HCT116 (cell line): ENCODE results near the gene CLSTN1. TPM values are rescaled to one million over a fixed set of nuclear protein-coding genes. Genes with fewer than 3 reads are reported as not detected.

Experiments
- ATAC-seq: fragments of 200-7000 bp; cut with Tn5 transposase; 2 replicates; pipeline ENCODE4 v1.9.1; 2020; ENCODE audit warnings: mild to moderate bottlenecking, moderate library complexity
- BruUV-seq: library from RNA; stranded (reverse); fragments of 400-500 nt; replicated peaks from 2 replicates; lab custom pipeline; 2021; lab: Mats Ljungman, UMichigan
- CTCF ChIA-PET: fragments of 300-600 bp; sonication (Branson Sonifier 250); formaldehyde crosslinking; loops from one replicate; lab custom pipeline; 2021; ENCODE audit warnings: antibody characterized with exemption; lab: Charles Lee
- POLR2A ChIA-PET: fragments of 300-600, 350-600 bp; sonication (Branson Sonifier 250); formaldehyde crosslinking; loops from one replicate; lab custom pipeline; 2021; ENCODE audit warnings: antibody characterized with exemption; lab: Charles Lee
- RAD21 ChIA-PET, 2 experiments: fragments of 300-600 bp; sonication (Branson Sonifier 250); formaldehyde crosslinking; loops; one replicate each; lab custom pipeline; 2023; ENCODE audit warnings: low total read pairs in 2 of 2; ENCODE audit not compliant: uncharacterized antibody in 2 of 2, unreplicated experiment in 2 of 2, low non-redundant PET in 1 of 2; lab: Charles Lee
- DNase-seq: peaks from one replicate; pipeline ENCODE4 v3.0.0-alpha.2; 2010; ENCODE audit warnings: low read depth, low spot score
- H2AFZ ChIP-seq: fragments of 200-600 bp; shearing (Covaris generic), sonication (generic); 2 replicates; pipeline ENCODE4 v1.6.1; 2017; ENCODE audit warnings: low read depth, mixed run types, mixed read lengths, antibody characterized with exemption, low read length; ENCODE audit not compliant: poor library complexity, severe bottlenecking
- H3K27ac ChIP-seq: 2 replicates; pipeline ENCODE4 v1.5.1; 2012; ENCODE audit warnings: low read depth, low read length
- H3K27me3 ChIP-seq: fragments of 200-600 bp; sonication (generic); 2 replicates; pipeline ENCODE4 v1.6.1; 2016; ENCODE audit warnings: mixed run types, low read length, mixed read lengths; ENCODE audit not compliant: insufficient read depth
- H3K36me3 ChIP-seq, 2 experiments: fragments of 200-500 bp in 1 of 2; fragments of 200-600 bp in 1 of 2; sonication (Bioruptor generic) in 1 of 2; sonication (generic) in 1 of 2; 2 replicates each; pipeline versions ENCODE4 v1.5.1 to v1.6.1; 2014 to 2016; ENCODE audit warnings: low read length in 2 of 2, inconsistent platforms in 1 of 2, mixed read lengths in 1 of 2, mixed run types in 1 of 2; ENCODE audit not compliant: insufficient read depth in 2 of 2, control insufficient read depth in 1 of 2
- H3K4me1 ChIP-seq, 2 experiments: fragments of 200-600 bp in 1 of 2; sonication (generic) in 1 of 2; 2 replicates each; pipeline versions ENCODE4 v1.5.1 to v1.6.1; 2012 to 2017; ENCODE audit warnings: low read length in 2 of 2, inconsistent platforms in 1 of 2, mild to moderate bottlenecking in 1 of 2, mixed read lengths in 1 of 2, mixed run types in 1 of 2, moderate library complexity in 1 of 2; ENCODE audit not compliant: insufficient read depth in 2 of 2, control insufficient read depth in 1 of 2
- H3K4me2 ChIP-seq: fragments of 200-600 bp; sonication (generic); 2 replicates; pipeline ENCODE4 v1.6.1; 2017; ENCODE audit warnings: mixed run types, low read length, mixed read lengths
- H3K4me3 ChIP-seq, 2 experiments: fragments of 200-600 bp in 1 of 2; sonication (generic) in 1 of 2; replicated peaks in 1 of 2; 2 replicates each; pipeline ENCODE4 v1.5.1; 2011 to 2016; ENCODE audit warnings: low read length in 2 of 2, control low read depth in 1 of 2, low read depth in 1 of 2, mild to moderate bottlenecking in 1 of 2, mixed read lengths in 1 of 2, mixed run types in 1 of 2
- H3K79me2 ChIP-seq: fragments of 200-600 bp; sonication (generic); 2 replicates; pipeline ENCODE4 v1.6.1; 2017; ENCODE audit warnings: mild to moderate bottlenecking, mixed run types, low read length, moderate library complexity, mixed read lengths; ENCODE audit not compliant: insufficient read depth
- H3K9ac ChIP-seq: fragments of 200-600 bp; sonication (generic); 2 replicates; pipeline ENCODE4 v1.6.1; 2016; ENCODE audit warnings: low read length, mixed read lengths
- H3K9me2 ChIP-seq: fragments of 200-600 bp; sonication (generic), shearing (Covaris generic); 2 replicates; pipeline ENCODE4 v1.6.1; 2017; ENCODE audit warnings: mixed run types, mild to moderate bottlenecking, moderate library complexity; ENCODE audit not compliant: insufficient read depth
- H3K9me3 ChIP-seq, 2 experiments: fragments of 200-500 bp in 1 of 2; fragments of 200-600 bp in 1 of 2; sonication (Bioruptor generic) in 1 of 2; sonication (generic) in 1 of 2; 2 replicates each; pipeline ENCODE4 v1.6.1; 2014 to 2017; ENCODE audit warnings: low read length in 2 of 2, mixed read lengths in 2 of 2, inconsistent platforms in 1 of 2, low read depth in 1 of 2, mild to moderate bottlenecking in 1 of 2, mixed run types in 1 of 2, moderate library complexity in 1 of 2; ENCODE audit not compliant: control insufficient read depth in 1 of 2, insufficient read depth in 1 of 2
- H4K20me1 ChIP-seq: fragments of 200-600 bp; sonication (generic), shearing (Covaris generic); 2 replicates; pipeline ENCODE4 v1.6.1; 2017; ENCODE audit warnings: mixed run types, mild to moderate bottlenecking, moderate library complexity; ENCODE audit not compliant: insufficient read depth
- CTCF ChIP-seq, 3 experiments: fragments of 200-600 bp in 1 of 3; sonication (generic) in 1 of 3; IDR thresholded peaks in 2 of 3; conservative IDR thresholded peaks in 1 of 3; 2 replicates each; pipeline ENCODE4 v1.5.1; 2012 to 2017; ENCODE audit warnings: low read depth in 2 of 3, low read length in 2 of 3, antibody characterized with exemption in 1 of 3, borderline replicate concordance in 1 of 3, control low read depth in 1 of 3, mild to moderate bottlenecking in 1 of 3, mixed read lengths in 1 of 3, mixed run types in 1 of 3, moderate library complexity in 1 of 3; ENCODE audit not compliant: insufficient read depth in 1 of 3
- EGR1 ChIP-seq: IDR thresholded peaks from 2 replicates; pipeline ENCODE4 v1.6.1; 2012; ENCODE audit warnings: low read depth
- SIN3A ChIP-seq: IDR thresholded peaks from 2 replicates; pipeline ENCODE4 v1.6.1; 2012; ENCODE audit warnings: low read depth
- SRF ChIP-seq: IDR thresholded peaks from 2 replicates; pipeline ENCODE4 v1.6.1; 2012; ENCODE audit warnings: low read depth
- ZBTB33 ChIP-seq: IDR thresholded peaks from 2 replicates; pipeline ENCODE4 v1.6.1; 2011; ENCODE audit warnings: mild to moderate bottlenecking, low read length, moderate library complexity; ENCODE audit not compliant: insufficient replicate concordance; ENCODE audit errors: extremely low read depth
- intact Hi-C: fragments of 100-400 bp; cut with micrococcal nuclease; formaldehyde crosslinking; loops from 2 replicates; pipeline ENCODE4 v1.10.0; 2022
- total RNA-seq: library from RNA; stranded (reverse); gene quantifications from one replicate; pipeline ENCODE4 v1.2.1, GENCODE V29; 2021; ENCODE audit not compliant: unreplicated experiment
- TF ChIP-seq, protein P1 (sequence below): IDR thresholded peaks from 2 replicates; pipeline ENCODE4 v1.6.1; 2012

CLSTN1 gene
- total RNA-seq, 1 experiment from 2014 or later = 113 TPM

- no peak overlapping the region for H2AFZ ChIP-seq
- no peak for ATAC-seq
- no peak overlapping the region for H3K27ac ChIP-seq
- H3K4me2 ChIP-seq = no peak overlapping the region
- H4K20me1 ChIP-seq = no peaks in the 10 kb centered on the region
- DNase-seq = no peak
- TF ChIP-seq CTCF (IDR thresholded peaks at IDR 0.05 in 2 of 3, conservative IDR thresholded peaks at IDR 0.05 in 1 of 3; ENCODE audit: borderline replicate concordance in 1 of 3, insufficient read depth in 1 of 3, low read depth in 2 of 3, low read length in 2 of 3) = no peak
- TF ChIP-seq SIN3A = no peak
- no peak for TF ChIP-seq ZBTB33
- TF ChIP-seq, protein P1, sequence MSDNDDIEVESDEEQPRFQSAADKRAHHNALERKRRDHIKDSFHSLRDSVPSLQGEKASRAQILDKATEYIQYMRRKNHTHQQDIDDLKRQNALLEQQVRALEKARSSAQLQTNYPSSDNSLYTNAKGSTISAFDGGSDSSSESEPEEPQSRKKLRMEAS = no peak
- TF ChIP-seq EGR1 = no peak
- TF ChIP-seq SRF = no peak
- peaks cover 6 to 13% of the 10 kb centered on the region in 2 experiments; a peak in 3 of 4 replicates for H3K36me3 ChIP-seq
- peaks cover 0 to 7% of the 10 kb centered on the region in 2 experiments; a peak in 1 of 4 replicates for H3K4me1 ChIP-seq
- ChIA-PET CTCF (no interaction called here), RAD21 (no interaction called here), POLR2A (no interaction called here)
- no peak overlapping the region for H3K9ac ChIP-seq
- H3K9me3 ChIP-seq = no peaks in the 10 kb centered on the region
- no TSS peak for BruUV-seq
- intact Hi-C loops = no loop called here
- no peaks in the 10 kb centered on the region for H3K9me2 ChIP-seq
- no peak overlapping the region for H3K4me3 ChIP-seq
- H3K27me3 ChIP-seq = no peaks in the 10 kb centered on the region
- H3K79me2 ChIP-seq = peaks cover 34% of the 10 kb centered on the region; the same call in 1 of the 2 replicates
These were observed 68.2 kb downstream of the CLSTN1 start for GRCh38 chr1:9755441-9755995.
